ENCODE data around the gene EXOG. TPM values are rescaled to one million over a fixed set of nuclear protein-coding genes. Genes with fewer than 3 reads are reported as not detected.
A peak's percentile ranks its signal among the peaks of the same experiment; 100 is the strongest.

Gene EXOG
- total and polyA plus RNA-seq, 12 donors: 10.7 to 39.9 (median 25.4) TPM

- DNase-seq (no peak), ATAC-seq (no peak)
- no peaks in the 10 kb centered on the region for H3K27me3 ChIP-seq
- no peaks in the 10 kb centered on the region for H3K4me1 ChIP-seq
- TF ChIP-seq CTCF (IDR thresholded peaks at IDR 0.05): no peak
- H3K36me3 ChIP-seq: peaks cover 0 to 100% (median 28%) of the 10 kb centered on the region in 9 donors
- 84 to 90% methylated on average over 3 of the region's 3 CpGs for WGBS, 2 donors
- H3K9me3 ChIP-seq: peaks cover 0 to 3% (median 0%) of the 10 kb centered on the region in 11 donors
- no peak overlapping the region for H3K27ac ChIP-seq
- intact Hi-C loops (cut with DNase I): no loop called here
- no peak overlapping the region for H3K4me3 ChIP-seq
Measured at GRCh38 chr3:38511546-38511945, 15.4 kb downstream of the EXOG start.

DNA sequence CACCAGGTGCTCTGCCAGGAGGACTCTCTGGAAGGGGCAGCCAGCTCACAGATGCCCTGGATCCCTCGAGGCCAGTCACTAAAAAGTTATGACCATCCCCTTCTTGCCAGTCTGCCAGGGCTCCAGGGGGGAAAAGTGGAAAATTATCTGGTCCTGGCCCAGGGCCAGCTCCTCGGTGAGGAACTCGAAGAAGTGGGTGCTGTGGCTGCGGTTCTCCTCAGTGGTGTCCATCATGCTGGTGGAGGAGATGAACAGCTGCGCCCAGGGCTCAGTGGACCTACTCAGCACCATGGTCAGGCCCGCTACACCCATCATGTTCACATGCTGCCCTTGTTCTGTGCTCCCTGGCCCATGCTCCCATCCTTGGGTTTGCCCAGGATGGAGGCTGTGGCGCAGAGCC lies 19.2 kb downstream of the EXOG start:
- DNase-seq (no peak), ATAC-seq (no peak)
- intact Hi-C loops (cut with DNase I): loop anchor here in 1 of 10 donors (5.0 kb wide), 1 partner anchor 137 kb away; no protein-coding TSS in a partner anchor
- no peak overlapping the region for H3K4me3 ChIP-seq
- H3K27ac ChIP-seq: no peak overlapping the region
- H3K27me3 ChIP-seq: no peaks in the 10 kb centered on the region
- WGBS, 2 donors: 89 to 93% methylated on average over 7 of the region's 7 CpGs
- H3K36me3 ChIP-seq: peaks cover 0 to 84% (median 16%) of the 10 kb centered on the region in 9 donors
- peaks cover 0 to 16% (median 10%) of the 10 kb centered on the region in 9 donors for H3K4me1 ChIP-seq
- TF ChIP-seq CTCF (IDR thresholded peaks at IDR 0.05): no peak
- peaks cover 0 to 10% (median 0%) of the 10 kb centered on the region in 11 donors for H3K9me3 ChIP-seq

DNA sequence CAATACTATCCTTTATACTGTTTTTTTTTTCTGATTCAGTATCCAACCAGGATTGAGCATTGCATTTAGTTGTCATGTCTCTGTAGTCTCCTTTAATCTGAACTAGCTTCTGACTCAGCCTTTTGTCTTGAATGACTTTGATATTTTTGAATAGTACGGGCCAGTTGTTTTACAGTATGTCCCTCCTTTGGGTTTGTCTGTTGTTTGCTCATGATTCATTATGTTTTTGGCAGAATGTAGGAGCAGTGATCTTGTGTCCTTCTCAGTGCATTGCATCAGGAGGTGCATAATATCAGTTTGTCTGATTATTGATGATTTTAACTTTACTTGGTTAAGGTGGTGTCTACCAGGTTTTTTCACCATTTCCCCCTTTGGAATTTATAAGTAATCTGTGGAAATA lies 20.5 kb downstream of the EXOG start:
- TF ChIP-seq CTCF (IDR thresholded peaks at IDR 0.05): no peak
- Histone ChIP-seq H3K4me1 (peaks cover 0 to 29% (median 16%) of the 10 kb centered on the region in 9 donors), H3K27ac (no peak overlapping the region), H3K9me3 (peaks cover 0 to 10% (median 0%) of the 10 kb centered on the region in 11 donors), H3K27me3 (no peaks in the 10 kb centered on the region), H3K4me3 (no peak overlapping the region), H3K36me3 (peaks cover 0 to 73% (median 16%) of the 10 kb centered on the region in 9 donors)
- intact Hi-C loops (cut with DNase I): loop anchor here in 1 of 10 donors (5.0 kb wide), 1 partner anchor 136 kb away; no protein-coding TSS in a partner anchor
- ATAC-seq (no peak), DNase-seq (no peak)
- 2 to 92% methylated on average over 1 of the region's 1 CpG for WGBS, 2 donors

DNA sequence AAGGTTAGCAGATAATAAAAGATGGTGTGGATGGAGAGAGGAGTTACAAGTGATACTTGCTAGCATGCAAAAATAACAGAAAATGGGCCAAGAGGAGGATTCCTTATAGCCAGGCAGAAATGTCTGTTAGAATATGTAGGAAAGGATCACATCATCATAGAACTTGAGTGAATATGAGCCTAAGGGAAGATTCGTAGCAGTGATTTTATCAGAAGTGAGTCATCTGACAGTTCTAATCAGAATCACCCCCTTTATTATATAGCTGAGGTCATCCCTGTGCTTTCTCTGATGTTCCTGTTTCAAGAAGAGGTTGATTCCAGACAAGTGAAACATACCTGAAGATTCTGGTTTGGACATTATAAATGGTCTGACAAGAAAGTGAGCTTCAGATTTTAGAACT lies 22.9 kb downstream of the EXOG start:
- no peaks in the 10 kb centered on the region for H3K27me3 ChIP-seq
- TF ChIP-seq CTCF (IDR thresholded peaks at IDR 0.05): no peak
- 49 to 50% methylated on average over 1 of the region's 1 CpG for WGBS, 2 donors
- H3K4me1 ChIP-seq: peaks cover 0 to 37% (median 16%) of the 10 kb centered on the region in 9 donors
- peaks cover 0 to 10% (median 0%) of the 10 kb centered on the region in 11 donors for H3K9me3 ChIP-seq
- H3K4me3 ChIP-seq: no peak overlapping the region
- peak overlapping the region in 7 of 10 donors; percentile 39 to 75 (median 68) for H3K27ac ChIP-seq
- DNase-seq (no peak), ATAC-seq (no peak)
- intact Hi-C loops (cut with DNase I): loop anchor here in 1 of 10 donors (5.0 kb wide), 1 partner anchor 133 kb away; no protein-coding TSS in a partner anchor
- H3K36me3 ChIP-seq: peaks cover 0 to 72% (median 17%) of the 10 kb centered on the region in 9 donors
